Islet precursor cell (in vitro differentiated cells): ENCODE results near the gene SUPT6H.
"Not testable (repeated sequence)": the region's sequence is repeated elsewhere in the genome, so short reads cannot be mapped to it uniquely, and the experiment has no call there.

Source experiments
- DNase-seq: peaks from one replicate; pipeline ENCODE4 v3.0.0-alpha.2; 2018

Gene SUPT6H

DNA sequence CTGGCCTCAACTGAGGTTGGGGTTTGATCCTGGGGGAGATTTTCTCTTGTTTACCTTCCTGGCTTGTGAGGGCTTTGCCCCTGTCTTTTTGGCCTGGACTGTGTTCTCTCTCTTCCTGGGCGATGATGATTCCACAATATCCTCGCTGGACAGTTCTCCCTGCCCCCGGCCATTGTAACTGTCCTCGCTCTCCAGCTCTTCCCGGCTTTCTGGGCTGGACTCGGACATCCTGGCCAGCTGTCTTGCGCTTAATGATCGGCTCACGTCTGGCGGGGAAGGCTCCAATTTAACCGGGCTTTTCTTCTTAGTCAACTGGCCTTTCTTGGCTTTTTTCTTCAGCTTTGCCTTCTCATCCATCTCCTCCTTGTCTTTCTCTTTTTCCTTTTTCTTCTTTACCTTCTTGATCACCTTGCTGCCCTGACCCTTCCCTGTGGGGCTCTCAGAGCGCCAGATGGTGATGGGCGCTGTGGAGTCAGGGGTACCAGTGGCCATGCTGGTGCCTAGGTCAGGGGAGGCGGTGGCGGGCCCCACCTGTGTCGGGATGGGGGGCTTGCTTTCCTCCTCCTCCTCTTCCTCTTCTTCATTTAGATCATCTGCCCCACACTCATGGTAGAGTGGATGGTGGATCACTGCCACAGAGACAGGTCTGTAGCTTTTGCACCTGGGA lies 41.7 kb downstream of the SUPT6H start:
- no peak for DNase-seq

- no peak for DNase-seq
Observed at GRCh38 chr17:28704219-28704858, 42.3 kb downstream of the SUPT6H start.

DNA sequence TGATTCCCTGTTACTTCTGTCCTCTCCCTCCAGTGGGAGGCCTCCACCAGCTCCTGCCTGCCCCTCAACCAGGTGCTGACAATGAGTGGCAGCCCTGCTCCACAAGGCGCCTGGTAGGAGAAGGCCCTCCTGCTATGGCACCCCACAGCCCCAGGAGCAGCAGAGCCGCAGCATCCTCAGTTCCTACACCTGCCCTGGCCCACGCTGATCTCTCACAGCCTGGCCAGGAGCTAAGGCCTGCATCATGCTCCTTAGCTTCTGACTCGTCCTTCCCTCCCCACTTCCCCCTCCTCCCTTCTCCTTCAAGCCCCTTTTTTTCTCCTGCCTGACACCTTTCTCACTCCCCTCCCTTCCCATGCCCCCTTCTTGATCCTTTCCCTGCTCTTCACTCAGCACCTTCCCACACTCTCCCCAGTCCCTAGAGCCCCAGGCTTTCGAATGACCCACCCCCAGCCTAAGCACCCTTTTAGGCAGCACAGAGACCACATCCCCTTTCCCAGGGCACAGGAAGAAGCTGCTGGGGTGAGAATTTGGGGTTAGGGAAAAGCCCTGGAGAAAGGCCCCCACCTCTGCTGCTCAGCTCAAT lies 43.2 kb downstream of the SUPT6H start:
- no peak for DNase-seq

DNA sequence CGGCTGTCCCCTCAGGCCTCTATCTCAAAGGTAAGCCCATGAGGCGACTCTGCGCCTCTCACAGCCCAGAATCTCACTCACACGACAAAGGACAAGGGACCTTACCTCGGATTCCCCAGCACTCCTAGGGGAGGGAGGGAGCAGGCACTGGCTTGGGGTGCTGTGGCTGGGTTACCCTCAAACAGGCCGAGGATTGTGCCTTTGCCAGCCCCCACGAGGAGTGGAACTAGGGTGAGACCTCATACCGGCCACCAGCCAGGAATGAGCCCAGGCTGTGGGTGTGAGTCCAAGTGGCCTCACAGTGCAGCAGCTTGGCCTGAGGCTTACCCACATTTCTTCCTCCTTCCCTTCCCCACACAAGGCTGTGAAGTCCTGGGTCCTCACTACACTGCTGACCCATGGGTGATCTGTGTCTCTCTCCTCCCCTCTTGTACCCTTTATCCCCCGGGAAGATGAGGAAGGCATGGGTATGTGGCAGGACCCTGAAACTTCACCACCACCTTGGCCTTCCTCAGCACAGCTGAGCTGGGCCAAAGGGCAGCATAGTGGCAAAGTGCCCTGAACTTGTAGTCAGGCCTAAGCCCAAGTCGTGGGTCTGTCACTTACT lies 43.8 kb downstream of the SUPT6H start:
- peak; percentile 55 for DNase-seq

GRCh38 chr17:28706471-28707338 lies 44.7 kb downstream of the SUPT6H start:
- DNase-seq: peak; percentile 53

DNA sequence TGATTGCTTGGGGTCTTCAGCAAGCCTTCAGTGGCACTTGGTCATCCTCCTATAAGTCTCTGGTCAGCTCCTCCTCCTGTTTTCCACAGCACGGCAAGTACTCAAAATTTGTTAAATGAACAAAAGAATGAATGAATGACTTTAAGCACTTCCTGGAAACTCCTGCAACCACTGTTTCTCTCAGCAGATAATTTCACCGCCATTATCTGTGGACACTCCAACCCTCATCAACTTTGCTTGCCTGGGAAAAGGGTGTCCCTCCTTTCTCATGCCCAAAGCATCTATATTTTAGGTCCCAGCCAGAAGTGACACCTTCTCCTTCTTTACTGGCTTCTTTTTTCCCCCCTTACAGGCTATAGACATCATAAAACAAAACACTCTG lies 45.3 kb downstream of the SUPT6H start:
- no peak for DNase-seq

DNA sequence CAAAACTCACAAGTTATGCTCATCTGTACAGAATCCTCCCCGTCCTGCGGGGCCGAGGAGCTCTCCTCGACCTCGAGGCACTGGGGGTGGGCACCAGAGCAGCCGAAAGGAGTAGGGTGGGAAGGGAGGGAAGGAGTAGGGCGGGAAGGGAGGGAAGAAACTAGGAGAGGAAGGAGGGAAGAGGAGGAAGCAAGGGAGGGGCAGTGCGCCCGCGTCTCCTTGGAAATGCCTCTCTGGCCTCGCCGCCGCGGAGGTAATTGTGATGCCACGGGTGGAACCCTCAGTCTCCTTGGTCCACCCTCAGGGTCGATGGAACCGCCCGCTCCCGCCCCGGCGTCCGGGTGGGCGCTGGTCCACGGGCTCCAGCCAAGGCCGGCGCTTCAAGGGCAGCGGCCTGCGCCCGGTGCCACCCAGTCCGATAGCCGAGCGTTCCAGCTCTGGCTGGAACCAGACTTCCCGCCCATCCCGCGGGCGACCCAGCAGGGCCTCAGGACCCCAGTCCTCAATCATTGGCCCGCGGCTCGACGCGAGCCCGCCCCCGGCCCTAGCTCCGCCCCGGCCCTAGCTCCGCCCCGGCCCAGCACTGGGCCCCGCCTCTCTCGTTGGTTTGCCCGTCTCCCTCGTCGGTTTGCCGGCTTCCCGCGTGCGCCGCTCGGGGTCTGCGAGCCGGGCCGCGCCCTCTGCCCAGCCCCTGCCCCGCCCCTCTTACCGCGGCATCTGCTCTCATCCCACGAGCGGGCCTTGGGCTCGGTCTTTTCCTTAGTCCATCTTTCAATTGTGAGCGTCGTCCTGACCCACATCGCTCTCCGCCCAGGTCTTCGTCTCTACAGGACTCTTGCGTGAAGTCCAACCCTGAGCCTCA lies 49.1 kb downstream of the SUPT6H start:
- peak; percentile 100 for DNase-seq

DNA sequence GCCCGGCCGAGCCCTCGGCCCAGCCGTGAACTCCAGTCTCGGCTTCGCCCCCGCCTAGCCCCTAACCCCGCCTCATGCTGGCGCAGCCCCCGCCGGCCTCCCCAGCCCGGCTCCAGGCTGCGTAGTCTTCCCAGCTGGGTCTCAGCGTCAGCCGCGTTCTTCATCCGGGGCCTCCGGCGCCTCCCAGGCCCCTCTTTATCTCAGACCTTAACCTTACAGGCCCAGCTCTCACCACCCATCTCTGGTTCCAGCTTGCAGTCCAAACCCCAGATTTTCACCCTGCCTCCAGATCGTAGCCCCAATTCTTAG lies 49.7 kb downstream of the SUPT6H start, which contains the start of gene PROCA1:
Gene PROCA1, minus strand, starts transcription at position 166 of the 309 bp plus-strand sequence. CDS start 228 bp downstream, outside the sequence.
- no peak for DNase-seq

- peak; percentile 91 for DNase-seq
Observed at GRCh38 chr17:28712032-28712704, 50.2 kb downstream of the SUPT6H start.

DNA sequence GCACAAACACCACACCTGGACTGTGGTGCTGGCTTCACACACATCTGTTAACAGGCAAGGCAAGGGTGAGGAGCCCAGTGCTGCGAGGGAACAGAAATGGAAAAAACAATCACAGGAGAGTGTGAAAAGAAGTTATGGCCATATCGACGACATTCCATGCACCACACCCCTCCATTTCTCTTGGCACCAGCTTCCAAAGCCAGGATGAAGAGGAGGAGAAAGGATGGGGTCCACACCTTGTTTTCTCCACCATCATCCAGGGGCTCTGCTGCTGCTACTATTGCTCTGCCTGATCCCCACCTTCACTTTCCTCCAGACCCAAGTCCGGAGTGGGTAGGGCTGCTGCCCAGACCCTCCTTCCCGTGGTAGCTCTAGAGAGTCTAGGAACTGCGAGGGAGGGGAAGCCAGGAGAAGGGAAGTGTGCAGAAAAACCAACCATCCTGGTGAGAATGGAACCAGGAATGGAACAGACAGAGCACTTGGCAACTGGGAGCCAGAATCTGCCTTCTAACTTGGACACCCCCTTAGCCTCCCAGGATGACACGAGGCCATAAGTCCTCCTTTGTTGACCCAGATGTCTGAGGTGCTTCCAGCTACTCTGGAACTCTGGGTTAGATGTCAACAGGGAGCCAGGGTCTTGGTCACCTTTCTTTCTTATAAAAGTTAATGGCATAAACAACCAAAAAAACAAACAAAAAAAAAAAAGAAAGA lies 50.9 kb downstream of the SUPT6H start:
- DNase-seq: peak; percentile 60

DNA sequence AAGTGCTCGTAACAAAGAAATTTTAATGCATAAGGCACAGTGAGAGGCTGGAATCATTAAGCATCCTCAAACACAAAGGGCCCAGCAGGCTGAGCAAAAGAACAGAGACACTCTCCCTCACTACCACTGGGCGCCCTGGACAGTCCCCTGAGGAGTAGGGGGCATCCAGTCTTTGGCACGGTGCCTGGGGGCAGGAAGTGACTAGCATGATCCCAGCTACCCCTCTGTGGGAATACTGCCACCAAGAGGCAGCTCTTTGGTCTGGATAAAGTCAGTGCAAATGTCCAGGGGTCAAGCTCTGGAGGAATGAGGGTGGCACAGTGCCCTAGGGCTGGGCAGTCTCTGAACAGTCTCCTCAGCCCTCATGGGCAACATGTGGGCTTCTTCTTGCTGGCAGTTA lies 52.3 kb downstream of the SUPT6H start:
- no peak for DNase-seq

GRCh38 chr17:28715217-28715616 lies 53.2 kb downstream of the SUPT6H start:
- DNase-seq: peak; percentile 43

- peak; percentile 80 for DNase-seq
Observed at GRCh38 chr17:28716740-28717577, 55.0 kb downstream of the SUPT6H start.

DNA sequence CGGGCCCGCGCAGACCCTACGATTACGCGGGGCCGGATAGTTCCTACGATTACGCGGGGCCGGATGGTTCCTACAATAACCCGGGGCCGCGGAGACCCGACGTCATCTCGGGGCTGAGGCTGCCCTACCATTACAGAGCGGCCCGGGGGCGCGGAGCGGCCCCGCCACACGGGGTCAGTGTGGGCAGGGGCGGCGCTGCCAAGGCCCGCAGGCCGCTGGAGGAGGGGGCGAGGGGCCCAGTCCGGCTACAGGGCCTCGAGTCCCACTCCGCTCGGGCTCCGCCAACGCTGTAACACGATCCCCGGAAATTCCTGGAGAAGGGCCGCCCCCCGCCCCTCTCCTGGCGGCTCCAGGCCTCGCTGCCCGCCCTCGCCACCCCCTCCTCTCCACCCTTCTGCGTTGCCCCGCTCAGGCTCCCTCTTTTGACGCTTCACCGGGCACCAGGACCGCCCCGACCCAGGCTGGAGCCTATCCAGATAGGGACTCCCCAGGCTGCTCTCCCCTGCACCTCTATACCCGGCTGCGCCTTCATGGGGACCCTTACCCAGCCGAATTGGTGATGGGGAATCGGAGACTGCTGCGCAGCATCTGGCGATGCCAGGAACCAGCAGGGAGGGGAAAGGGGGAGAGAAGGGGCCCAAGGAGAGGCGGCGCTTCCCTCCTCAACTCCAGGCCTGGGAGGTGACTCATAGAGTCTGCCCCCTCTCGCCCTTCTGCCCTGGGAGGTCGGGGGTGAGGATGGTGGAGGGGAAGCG lies 55.8 kb downstream of the SUPT6H start, which contains the start of gene RAB34:
Gene RAB34, minus strand, starts transcription at position 291 of the 755 bp plus-strand sequence. CDS start 602 bp downstream, outside the sequence.
- peak; percentile 99 for DNase-seq

- no peak for DNase-seq
Observed at GRCh38 chr17:28718333-28719020, 56.5 kb downstream of the SUPT6H start.

- DNase-seq: no peak
Observed at GRCh38 chr17:28719021-28719433, 57.0 kb downstream of the SUPT6H start.

GRCh38 chr17:28720247-28720996 lies 58.4 kb downstream of the SUPT6H start:
- no peak for DNase-seq

- not testable (repeated sequence) for DNase-seq
Observed at GRCh38 chr17:28720997-28721329, 59.0 kb downstream of the SUPT6H start.
